Astrocyte (in vitro differentiated cells and primary cell): Measurements from ENCODE around the gene CALM3. TPM values are rescaled to one million over a fixed set of nuclear protein-coding genes. Genes with fewer than 3 reads are reported as not detected.

Source experiments
- DNase-seq: peaks from one replicate; pipeline ENCODE4 v3.0.0-alpha.2; 2010; ENCODE audit warnings: low read depth
- FAIRE-seq: peaks from 2 replicates; lab custom pipeline; 2011; peaks lifted over from hg19 to GRCh38; lab: Jason Lieb, UNC
- H2AFZ ChIP-seq: 2 replicates; pipeline ENCODE4 v1.6.0; 2012; ENCODE audit warnings: low read depth, low read length, inconsistent platforms
- H3K27ac ChIP-seq: 2 replicates; pipeline ENCODE4 v1.5.1; 2011; ENCODE audit warnings: low read depth, low read length, inconsistent platforms
- H3K27me3 ChIP-seq: 2 replicates; pipeline ENCODE4 v1.6.0; 2011; ENCODE audit warnings: low read length, inconsistent platforms; ENCODE audit not compliant: insufficient read depth
- H3K36me3 ChIP-seq: 2 replicates; pipeline ENCODE4 v1.5.1; 2011; ENCODE audit warnings: low read length, inconsistent platforms; ENCODE audit not compliant: insufficient read depth
- H3K4me1 ChIP-seq: 2 replicates; pipeline ENCODE4 v1.5.1; 2011; ENCODE audit warnings: low read length, inconsistent platforms; ENCODE audit not compliant: insufficient read depth
- H3K4me2 ChIP-seq: 2 replicates; pipeline ENCODE4 v1.6.0; 2012; ENCODE audit warnings: low read length, inconsistent platforms
- H3K4me3 ChIP-seq: 2 replicates; pipeline ENCODE4 v1.5.1; 2011; ENCODE audit warnings: low read depth, mild to moderate bottlenecking, low read length, inconsistent platforms; ENCODE audit not compliant: insufficient read depth
- H3K79me2 ChIP-seq: 2 replicates; pipeline ENCODE4 v1.6.0; 2012; ENCODE audit warnings: mild to moderate bottlenecking, low read length, inconsistent platforms; ENCODE audit not compliant: insufficient read depth
- H3K9ac ChIP-seq: 2 replicates; pipeline ENCODE4 v1.6.0; 2012; ENCODE audit warnings: mild to moderate bottlenecking, low read length, inconsistent platforms
- H3K9me3 ChIP-seq: 2 replicates; pipeline ENCODE4 v1.5.1; 2012; ENCODE audit warnings: low read depth, mild to moderate bottlenecking, low read length, inconsistent platforms; ENCODE audit not compliant: insufficient read depth
- H4K20me1 ChIP-seq: 2 replicates; pipeline ENCODE4 v1.6.0; 2012; ENCODE audit warnings: low read length, inconsistent platforms; ENCODE audit not compliant: insufficient read depth
- H3K27ac Mint-ChIP-seq: one replicate; pipeline ENCODE4 v1.8.0; 2021; ENCODE audit warnings: mild to moderate bottlenecking, mixed read lengths; ENCODE audit not compliant: unreplicated experiment
- H3K27me3 Mint-ChIP-seq: one replicate; pipeline ENCODE4 v1.8.0; 2021; ENCODE audit warnings: low read depth, mixed read lengths; ENCODE audit not compliant: unreplicated experiment
- H3K36me3 Mint-ChIP-seq: one replicate; pipeline ENCODE4 v1.8.0; 2021; ENCODE audit warnings: low read depth, mixed read lengths; ENCODE audit not compliant: unreplicated experiment
- H3K4me1 Mint-ChIP-seq: one replicate; pipeline ENCODE4 v1.8.0; 2021; ENCODE audit warnings: low read depth, mixed read lengths; ENCODE audit not compliant: unreplicated experiment
- H3K4me3 Mint-ChIP-seq: one replicate; pipeline ENCODE4 v1.8.0; 2021; ENCODE audit warnings: mild to moderate bottlenecking, moderate library complexity, mixed read lengths; ENCODE audit not compliant: unreplicated experiment
- H3K9me3 Mint-ChIP-seq: one replicate; pipeline ENCODE4 v1.8.0; 2021; ENCODE audit warnings: mild to moderate bottlenecking, mixed read lengths; ENCODE audit not compliant: unreplicated experiment
- CTCF ChIP-seq: IDR thresholded peaks from 2 replicates; pipeline ENCODE4 v1.5.1; 2011; ENCODE audit warnings: low read depth, mild to moderate bottlenecking, inconsistent platforms, low read length, moderate library complexity; ENCODE audit not compliant: insufficient read depth
- EZH2 ChIP-seq: IDR thresholded peaks from 2 replicates; pipeline ENCODE4 v1.6.1; 2012; ENCODE audit warnings: mild to moderate bottlenecking, low read length, inconsistent platforms; ENCODE audit not compliant: insufficient read depth
- total RNA-seq: library from RNA; stranded (reverse); gene quantifications from 2 replicates; pipeline ENCODE4 v1.2.1, GENCODE V29; 2021

CALM3 gene
- total RNA-seq, 1 donor from 2014 or later, result 343 TPM

- H3K36me3 Mint-ChIP-seq, result peaks cover 13% of the 10 kb centered on the region
- H4K20me1 ChIP-seq, result peaks cover 31% of the 10 kb centered on the region
- H3K4me1 Mint-ChIP-seq, result peaks cover 9% of the 10 kb centered on the region
- TF ChIP-seq CTCF (peak; percentile 76), EZH2 (no peak)
- no peak overlapping the region for H3K9ac ChIP-seq
- H3K9me3 Mint-ChIP-seq, result peaks cover 1% of the 10 kb centered on the region
- H3K4me1 ChIP-seq, result peaks cover 8% of the 10 kb centered on the region
- H3K79me2 ChIP-seq, result no peaks in the 10 kb centered on the region
- no peak overlapping the region for H3K4me3 ChIP-seq
- H3K9me3 ChIP-seq, result no peaks in the 10 kb centered on the region
- H3K27me3 ChIP-seq, result no peaks in the 10 kb centered on the region
- H3K4me2 ChIP-seq, result no peak overlapping the region
- peaks cover 4% of the 10 kb centered on the region for H3K27me3 Mint-ChIP-seq
- peak overlapping the region; percentile 18 for H3K27ac Mint-ChIP-seq
- no peak for FAIRE-seq
- no peak overlapping the region for H3K27ac ChIP-seq
- H3K36me3 ChIP-seq, result peaks cover 6% of the 10 kb centered on the region
- H2AFZ ChIP-seq, result no peak overlapping the region
- DNase-seq, result peak; percentile 49
- no peak overlapping the region for H3K4me3 Mint-ChIP-seq
These were observed 13.1 kb downstream of the CALM3 start for GRCh38 chr19:46614114-46614722.

GRCh38 chr19:46615966-46616365, 14.8 kb downstream of the CALM3 start:
- no peak for DNase-seq
- Histone ChIP-seq H3K9ac (no peak overlapping the region), H3K9me3 (no peaks in the 10 kb centered on the region), H2AFZ (no peak overlapping the region), H3K79me2 (no peaks in the 10 kb centered on the region), H3K4me3 (no peak overlapping the region), H4K20me1 (peaks cover 15% of the 10 kb centered on the region), H3K4me1 (peaks cover 20% of the 10 kb centered on the region), H3K27me3 (no peaks in the 10 kb centered on the region), H3K36me3 (no peaks in the 10 kb centered on the region), H3K27ac (no peak overlapping the region), H3K4me2 (no peak overlapping the region)
- peaks cover 13% of the 10 kb centered on the region for H3K4me1 Mint-ChIP-seq
- no peak overlapping the region for H3K27ac Mint-ChIP-seq
- peaks cover 4% of the 10 kb centered on the region for H3K36me3 Mint-ChIP-seq
- no peak for TF ChIP-seq EZH2
- TF ChIP-seq CTCF, result no peak
- peaks cover 5% of the 10 kb centered on the region for H3K27me3 Mint-ChIP-seq
- H3K9me3 Mint-ChIP-seq, result peaks cover 1% of the 10 kb centered on the region
- no peak overlapping the region for H3K4me3 Mint-ChIP-seq
- no peak for FAIRE-seq

- peak; percentile 68 for DNase-seq
- H3K4me1 ChIP-seq, result peaks cover 24% of the 10 kb centered on the region
- peak overlapping the region; percentile 47 for H3K4me3 Mint-ChIP-seq
- H3K27me3 Mint-ChIP-seq, result peaks cover 5% of the 10 kb centered on the region
- no peaks in the 10 kb centered on the region for H3K27me3 ChIP-seq
- H3K79me2 ChIP-seq, result no peaks in the 10 kb centered on the region
- no peak overlapping the region for H3K27ac ChIP-seq
- no peak for FAIRE-seq
- no peaks in the 10 kb centered on the region for H3K9me3 Mint-ChIP-seq
- no peak overlapping the region for H3K27ac Mint-ChIP-seq
- H3K4me3 ChIP-seq, result no peak overlapping the region
- peak overlapping the region; percentile 73 for H3K4me2 ChIP-seq
- H3K9me3 ChIP-seq, result no peaks in the 10 kb centered on the region
- peaks cover 10% of the 10 kb centered on the region for H4K20me1 ChIP-seq
- no peaks in the 10 kb centered on the region for H3K36me3 Mint-ChIP-seq
- peaks cover 11% of the 10 kb centered on the region for H3K4me1 Mint-ChIP-seq
- H2AFZ ChIP-seq, result peak overlapping the region; percentile 18
- TF ChIP-seq EZH2 (no peak), CTCF (peak; percentile 16)
- peak overlapping the region; percentile 46 for H3K9ac ChIP-seq
- H3K36me3 ChIP-seq, result no peaks in the 10 kb centered on the region
These were observed 15.6 kb downstream of the CALM3 start for GRCh38 chr19:46616631-46617322.
